Camera-type eye (tissue), 1 donor: ENCODE results near the gene NBDY. TPM values are rescaled to one million over a fixed set of nuclear protein-coding genes. Genes with fewer than 3 reads are reported as not detected.

Experiments used
- total RNA-seq: library from RNA; depleted of rRNA; stranded (reverse); fragments of >200 nt; gene quantifications from one replicate; pipeline ENCODE4 v1.2.3, GENCODE V29; 2014

NBDY gene
- total RNA-seq, result 8.7 TPM

GRCh38 chrX:56729152-56729850 lies at the start of gene NBDY:
Gene NBDY (plus strand): TSS chrX:56729243. CDS start chrX:56729354, 111 bp downstream.

Other genes starting within 250 kb of the NBDY start
- gene UBQLN2, start 165.6 kb upstream of the NBDY start, total RNA-seq, result 38.2 TPM